ENCODE results near the gene MTARC1.

Gene MTARC1

GRCh38 chr1:220788900-220789299 is 2.2 kb downstream of the MTARC1 start:
- H3K27me3 ChIP-seq (replicated peaks; ENCODE audit: insufficient read depth, low read length) = no peaks in the 10 kb centered on the region
- H3K79me2 ChIP-seq (ENCODE audit: low read length) = no peaks in the 10 kb centered on the region
- no peak for DNase-seq
- H3K36me3 ChIP-seq (replicated peaks; ENCODE audit: insufficient read depth, low read length) = no peaks in the 10 kb centered on the region
- no peak overlapping the region for H2AFZ ChIP-seq (ENCODE audit: low read length)
- H3K9me2 ChIP-seq (replicated peaks; ENCODE audit: insufficient read depth, low read length) = no peaks in the 10 kb centered on the region
- H3K9ac ChIP-seq (ENCODE audit: low read length) = no peak overlapping the region
- no peaks in the 10 kb centered on the region for H3F3A ChIP-seq (ENCODE audit: insufficient read depth, low read length)
- no peak overlapping the region for H3K4me3 ChIP-seq (ENCODE audit: low read length)
- no peaks in the 10 kb centered on the region for H3K9me3 ChIP-seq (replicated peaks; ENCODE audit: insufficient read depth, low read length)
- no peaks in the 10 kb centered on the region for H3K4me1 ChIP-seq (ENCODE audit: low read length)
- H3K4me2 ChIP-seq (ENCODE audit: low read depth, low read length) = no peak overlapping the region
- TF ChIP-seq CTCF (IDR thresholded peaks at IDR 0.05; ENCODE audit: low read length) = no peak
- no peak for TF ChIP-seq EZH2phosphoT487 (IDR thresholded peaks at IDR 0.05; ENCODE audit: low read length)
- TF ChIP-seq EZH2 (optimal IDR thresholded peaks at IDR 0.05; ENCODE audit: low read depth, low read length) = no peak
- H4K20me1 ChIP-seq (ENCODE audit: insufficient read depth, low read length) = no peaks in the 10 kb centered on the region
- H3K27ac ChIP-seq (ENCODE audit: low read length) = no peak overlapping the region

- TF ChIP-seq EZH2phosphoT487 (IDR thresholded peaks at IDR 0.05; ENCODE audit: low read length) (no peak), CTCF (IDR thresholded peaks at IDR 0.05; ENCODE audit: low read length) (no peak), EZH2 (optimal IDR thresholded peaks at IDR 0.05; ENCODE audit: low read depth, low read length) (no peak)
- no peak overlapping the region for H3K4me2 ChIP-seq (ENCODE audit: low read depth, low read length)
- DNase-seq = no peak
Observed at GRCh38 chr1:220789532-220790147, 2.9 kb downstream of the MTARC1 start.

GRCh38 chr1:220791285-220791684 is 4.6 kb downstream of the MTARC1 start:
- Histone ChIP-seq H3K9me3 (replicated peaks; ENCODE audit: insufficient read depth, low read length) (no peaks in the 10 kb centered on the region), H3K9ac (ENCODE audit: low read length) (no peak overlapping the region), H3K4me2 (ENCODE audit: low read depth, low read length) (no peak overlapping the region), H3K27ac (ENCODE audit: low read length) (no peak overlapping the region), H2AFZ (ENCODE audit: low read length) (no peak overlapping the region), H3F3A (ENCODE audit: insufficient read depth, low read length) (no peaks in the 10 kb centered on the region), H3K4me1 (ENCODE audit: low read length) (no peaks in the 10 kb centered on the region), H3K79me2 (ENCODE audit: low read length) (no peaks in the 10 kb centered on the region), H3K27me3 (replicated peaks; ENCODE audit: insufficient read depth, low read length) (no peaks in the 10 kb centered on the region), H3K4me3 (ENCODE audit: low read length) (no peak overlapping the region), H4K20me1 (ENCODE audit: insufficient read depth, low read length) (no peaks in the 10 kb centered on the region), H3K36me3 (replicated peaks; ENCODE audit: insufficient read depth, low read length) (no peaks in the 10 kb centered on the region), H3K9me2 (replicated peaks; ENCODE audit: insufficient read depth, low read length) (no peaks in the 10 kb centered on the region)
- no peak for TF ChIP-seq CTCF (IDR thresholded peaks at IDR 0.05; ENCODE audit: low read length)
- TF ChIP-seq EZH2phosphoT487 (IDR thresholded peaks at IDR 0.05; ENCODE audit: low read length) = no peak
- TF ChIP-seq EZH2 (optimal IDR thresholded peaks at IDR 0.05; ENCODE audit: low read depth, low read length) = no peak
- no peak for DNase-seq

More at GRCh38 chr1:220789532-220790147, 2.9 kb downstream of the MTARC1 start:
- no peaks in the 10 kb centered on the region for H3K9me3 ChIP-seq (replicated peaks; ENCODE audit: insufficient read depth, low read length)
- no peak overlapping the region for H3K27ac ChIP-seq (ENCODE audit: low read length)
- H3K4me3 ChIP-seq (ENCODE audit: low read length) = no peak overlapping the region
- no peaks in the 10 kb centered on the region for H3K4me1 ChIP-seq (ENCODE audit: low read length)
- no peaks in the 10 kb centered on the region for H3F3A ChIP-seq (ENCODE audit: insufficient read depth, low read length)
- H2AFZ ChIP-seq (ENCODE audit: low read length) = no peak overlapping the region
- H3K27me3 ChIP-seq (replicated peaks; ENCODE audit: insufficient read depth, low read length) = no peaks in the 10 kb centered on the region
- H3K36me3 ChIP-seq (replicated peaks; ENCODE audit: insufficient read depth, low read length) = no peaks in the 10 kb centered on the region
- H3K79me2 ChIP-seq (ENCODE audit: low read length) = no peaks in the 10 kb centered on the region
- no peaks in the 10 kb centered on the region for H4K20me1 ChIP-seq (ENCODE audit: insufficient read depth, low read length)
- no peaks in the 10 kb centered on the region for H3K9me2 ChIP-seq (replicated peaks; ENCODE audit: insufficient read depth, low read length)
- no peak overlapping the region for H3K9ac ChIP-seq (ENCODE audit: low read length)

Measured in MM.1S (cell line).